Measurements from ENCODE around the gene RFTN1.

GRCh38 chr3:16401273-16401672 lies 112.2 kb downstream of the RFTN1 start:
- TF ChIP-seq POLR2A (IDR thresholded peaks at IDR 0.05) = no peak
- TF ChIP-seq, protein P1, sequence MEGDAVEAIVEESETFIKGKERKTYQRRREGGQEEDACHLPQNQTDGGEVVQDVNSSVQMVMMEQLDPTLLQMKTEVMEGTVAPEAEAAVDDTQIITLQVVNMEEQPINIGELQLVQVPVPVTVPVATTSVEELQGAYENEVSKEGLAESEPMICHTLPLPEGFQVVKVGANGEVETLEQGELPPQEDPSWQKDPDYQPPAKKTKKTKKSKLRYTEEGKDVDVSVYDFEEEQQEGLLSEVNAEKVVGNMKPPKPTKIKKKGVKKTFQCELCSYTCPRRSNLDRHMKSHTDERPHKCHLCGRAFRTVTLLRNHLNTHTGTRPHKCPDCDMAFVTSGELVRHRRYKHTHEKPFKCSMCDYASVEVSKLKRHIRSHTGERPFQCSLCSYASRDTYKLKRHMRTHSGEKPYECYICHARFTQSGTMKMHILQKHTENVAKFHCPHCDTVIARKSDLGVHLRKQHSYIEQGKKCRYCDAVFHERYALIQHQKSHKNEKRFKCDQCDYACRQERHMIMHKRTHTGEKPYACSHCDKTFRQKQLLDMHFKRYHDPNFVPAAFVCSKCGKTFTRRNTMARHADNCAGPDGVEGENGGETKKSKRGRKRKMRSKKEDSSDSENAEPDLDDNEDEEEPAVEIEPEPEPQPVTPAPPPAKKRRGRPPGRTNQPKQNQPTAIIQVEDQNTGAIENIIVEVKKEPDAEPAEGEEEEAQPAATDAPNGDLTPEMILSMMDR (IDR thresholded peaks at IDR 0.05) = no peak
